ENCODE results near the gene DLK1.

The DLK1 gene

DNA sequence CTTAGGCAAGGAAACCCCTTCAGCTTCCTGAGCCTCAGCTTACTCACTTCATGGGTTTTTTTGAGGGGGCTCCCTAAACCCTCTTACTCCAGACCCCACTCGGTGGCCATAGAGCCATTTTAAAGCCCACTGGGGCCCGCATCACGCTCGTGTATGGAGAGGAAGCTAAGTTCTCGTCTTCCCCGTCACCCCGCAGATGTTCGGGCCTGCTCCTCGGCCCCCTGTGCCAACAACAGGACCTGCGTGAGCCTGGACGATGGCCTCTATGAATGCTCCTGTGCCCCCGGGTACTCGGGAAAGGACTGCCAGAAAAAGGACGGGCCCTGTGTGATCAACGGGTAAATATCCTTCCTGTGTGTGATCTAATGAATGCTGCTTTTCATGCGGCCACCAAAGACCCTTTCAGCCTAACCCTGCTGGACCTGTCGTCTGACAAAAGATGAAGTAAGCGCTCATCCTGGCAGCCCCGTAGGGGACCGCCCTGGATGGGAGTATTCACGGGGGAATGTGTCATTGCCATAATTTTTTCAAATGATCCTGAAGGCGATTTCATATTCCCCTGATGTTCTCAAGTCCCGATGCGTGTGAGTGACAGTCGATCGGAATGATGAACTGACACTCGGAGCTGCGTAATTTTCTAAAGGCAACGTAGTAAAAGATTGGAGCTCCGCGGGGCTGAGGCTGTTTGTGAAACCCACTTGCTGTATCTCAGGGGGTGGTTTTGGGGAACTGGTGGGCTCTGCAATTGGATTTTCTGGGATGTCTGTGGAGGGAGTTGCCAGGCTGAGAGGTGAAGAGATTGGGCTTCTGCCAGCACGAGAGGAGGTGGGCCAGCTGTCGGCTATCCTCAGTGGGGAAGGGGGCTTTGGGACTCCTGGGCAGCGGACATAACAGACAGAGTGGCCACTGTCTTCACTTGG is 5.4 kb downstream of the DLK1 start:
- DNase-seq (ENCODE audit: low read depth in 1 of 2, low spot score in 1 of 2): no peak

DNA sequence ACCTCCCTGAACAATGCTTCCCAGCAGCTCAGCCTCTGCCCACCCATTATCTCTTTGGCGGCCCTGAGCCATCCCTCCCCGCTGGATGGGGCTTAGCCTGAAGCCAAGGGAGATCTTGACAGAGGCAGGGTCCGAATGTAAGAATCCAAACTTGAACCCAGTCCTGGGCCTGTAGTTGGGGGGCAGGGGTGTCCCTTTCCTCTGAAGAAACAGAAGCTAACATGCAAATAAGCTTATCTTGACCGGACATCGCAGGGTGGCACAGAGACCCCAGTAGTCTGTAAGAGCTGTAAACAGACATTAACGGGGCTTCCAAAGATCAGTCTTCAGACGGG is 6.0 kb downstream of the DLK1 start:
- DNase-seq (ENCODE audit: low read depth in 1 of 2, low spot score in 1 of 2): no peak

DNA sequence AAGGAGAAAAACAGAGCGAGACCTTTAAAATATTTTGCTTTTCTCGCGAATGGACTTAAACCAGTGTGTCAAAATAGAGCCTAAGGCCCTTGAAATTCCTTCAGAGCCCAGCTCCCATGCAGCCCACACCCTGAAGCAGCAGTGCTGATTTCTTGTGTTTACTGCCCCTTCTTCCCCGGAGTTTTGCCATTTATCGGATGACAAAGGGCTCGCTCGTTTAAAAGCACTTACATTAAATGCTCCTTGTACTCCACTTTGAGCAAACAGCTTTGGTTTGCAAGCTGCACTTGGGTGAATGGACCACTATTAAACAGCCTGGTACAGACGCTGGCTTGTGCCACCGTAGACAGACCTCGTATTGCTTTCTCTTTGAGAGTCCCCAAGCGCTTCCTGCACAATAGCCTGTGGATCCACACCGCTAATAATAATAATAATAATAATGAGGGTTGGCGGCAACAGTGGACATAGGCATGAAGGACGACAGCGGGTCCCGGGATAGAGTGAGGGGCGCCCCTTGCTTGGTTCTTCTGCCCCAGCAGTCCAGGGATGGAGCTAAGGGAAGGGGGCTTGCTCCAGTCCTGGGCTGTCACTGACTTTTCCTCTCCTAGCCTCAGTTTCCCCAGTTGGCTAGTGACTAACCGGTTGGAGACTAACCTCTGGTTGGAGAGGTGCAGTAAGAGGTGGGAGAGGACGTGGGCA is 6.6 kb downstream of the DLK1 start:
- DNase-seq (ENCODE audit: low read depth in 1 of 2, low spot score in 1 of 2): no peak

DNA sequence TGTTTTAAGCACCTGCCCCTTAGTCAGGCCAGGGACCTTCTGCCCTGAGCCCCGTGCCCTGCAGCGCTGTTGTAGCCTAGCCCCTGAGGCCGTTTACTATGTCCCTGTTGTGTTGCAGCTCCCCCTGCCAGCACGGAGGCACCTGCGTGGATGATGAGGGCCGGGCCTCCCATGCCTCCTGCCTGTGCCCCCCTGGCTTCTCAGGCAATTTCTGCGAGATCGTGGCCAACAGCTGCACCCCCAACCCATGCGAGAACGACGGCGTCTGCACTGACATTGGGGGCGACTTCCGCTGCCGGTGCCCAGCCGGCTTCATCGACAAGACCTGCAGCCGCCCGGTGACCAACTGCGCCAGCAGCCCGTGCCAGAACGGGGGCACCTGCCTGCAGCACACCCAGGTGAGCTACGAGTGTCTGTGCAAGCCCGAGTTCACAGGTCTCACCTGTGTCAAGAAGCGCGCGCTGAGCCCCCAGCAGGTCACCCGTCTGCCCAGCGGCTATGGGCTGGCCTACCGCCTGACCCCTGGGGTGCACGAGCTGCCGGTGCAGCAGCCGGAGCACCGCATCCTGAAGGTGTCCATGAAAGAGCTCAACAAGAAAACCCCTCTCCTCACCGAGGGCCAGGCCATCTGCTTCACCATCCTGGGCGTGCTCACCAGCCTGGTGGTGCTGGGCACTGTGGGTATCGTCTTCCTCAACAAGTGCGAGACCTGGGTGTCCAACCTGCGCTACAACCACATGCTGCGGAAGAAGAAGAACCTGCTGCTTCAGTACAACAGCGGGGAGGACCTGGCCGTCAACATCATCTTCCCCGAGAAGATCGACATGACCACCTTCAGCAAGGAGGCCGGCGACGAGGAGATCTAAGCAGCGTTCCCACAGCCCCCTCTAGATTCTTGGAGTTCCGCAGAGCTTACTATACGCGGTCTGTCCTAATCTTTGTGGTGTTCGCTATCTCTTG is 7.6 kb downstream of the DLK1 start:
- no peak for DNase-seq (ENCODE audit: low read depth in 1 of 2, low spot score in 1 of 2)

DNA sequence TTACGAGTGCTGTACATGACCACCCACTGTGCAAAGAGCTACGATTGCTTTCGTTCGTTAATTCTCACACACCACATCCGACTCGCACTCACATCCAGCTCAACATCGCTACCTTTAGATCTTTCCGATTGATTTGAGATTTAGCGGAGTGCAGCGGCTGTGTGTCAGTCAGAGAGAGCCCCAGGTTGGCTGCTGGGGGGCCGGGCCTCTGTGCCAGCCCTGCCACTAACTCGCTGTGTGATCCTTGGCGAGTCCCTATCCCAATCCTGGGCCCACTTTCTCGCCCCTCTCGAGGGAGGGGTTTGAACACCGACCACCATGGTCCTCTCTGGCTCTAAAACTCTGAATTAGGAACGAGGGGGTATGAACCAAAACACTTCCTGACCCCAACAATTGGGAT is 8.6 kb downstream of the DLK1 start:
- DNase-seq (ENCODE audit: low read depth in 1 of 2, low spot score in 1 of 2): no peak

DNA sequence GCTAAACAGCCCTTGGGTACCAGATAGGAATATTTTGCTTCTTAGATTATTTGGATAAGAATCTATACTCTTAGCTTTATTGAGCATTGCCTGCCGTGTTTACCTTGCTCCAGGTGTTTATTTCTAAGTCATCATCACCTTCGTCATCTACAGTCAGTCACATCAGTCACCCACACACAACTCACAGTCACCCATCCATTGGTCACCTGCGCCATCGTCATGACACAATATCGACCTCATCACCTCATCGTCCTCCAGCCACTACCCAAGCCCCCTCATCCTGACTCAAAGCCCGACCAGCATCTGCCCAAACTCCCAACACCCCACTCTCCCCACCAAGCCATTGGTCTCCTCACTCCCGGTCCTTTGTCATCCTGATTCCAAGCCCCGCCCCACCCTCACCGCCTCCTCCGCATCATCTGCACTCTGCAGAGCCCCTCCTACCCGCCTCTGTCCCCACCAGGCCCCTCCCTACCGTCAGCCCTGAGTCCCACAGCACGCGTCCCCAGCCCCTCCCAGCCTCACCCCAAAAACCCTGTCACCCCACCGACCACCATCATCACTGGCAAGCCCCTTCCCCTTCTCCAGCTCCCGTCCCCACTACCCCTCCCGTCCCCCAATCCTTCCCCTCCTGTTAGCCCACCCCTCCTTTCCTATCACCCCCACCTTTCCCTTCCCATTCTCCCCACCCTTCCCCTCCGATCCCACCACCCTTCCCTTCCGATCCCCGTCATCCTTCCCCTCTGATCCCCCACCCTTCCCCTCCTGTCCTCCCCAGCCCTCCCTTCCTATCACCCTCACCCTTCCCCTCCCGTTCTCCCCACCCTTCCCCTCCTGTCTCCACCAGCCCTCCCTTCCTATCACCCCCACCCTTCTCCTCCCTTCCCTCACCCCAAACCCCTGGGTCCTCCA is 9.8 kb downstream of the DLK1 start:
- DNase-seq (ENCODE audit: low read depth in 1 of 2, low spot score in 1 of 2): no peak

DNA sequence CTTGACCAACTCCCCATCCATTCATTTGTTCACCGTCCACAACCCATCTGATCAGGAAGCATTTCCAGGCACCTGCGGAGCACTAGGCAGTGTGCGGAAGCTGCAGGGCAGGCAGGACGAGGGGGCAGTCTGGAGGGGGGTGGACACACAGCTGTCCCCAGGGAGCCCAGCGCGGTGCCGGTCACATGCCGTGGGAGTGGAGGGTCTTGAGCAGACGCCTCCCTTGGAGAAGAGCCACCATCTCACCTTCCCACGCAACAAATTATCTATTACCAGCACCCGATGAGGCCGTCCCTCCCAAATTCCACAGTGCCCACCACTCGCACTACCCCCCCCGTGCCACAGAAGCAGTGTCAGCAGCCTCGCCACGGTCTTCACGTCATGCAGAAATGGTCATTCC is 10.8 kb downstream of the DLK1 start:
- DNase-seq (ENCODE audit: low read depth in 1 of 2, low spot score in 1 of 2): no peak

DNA sequence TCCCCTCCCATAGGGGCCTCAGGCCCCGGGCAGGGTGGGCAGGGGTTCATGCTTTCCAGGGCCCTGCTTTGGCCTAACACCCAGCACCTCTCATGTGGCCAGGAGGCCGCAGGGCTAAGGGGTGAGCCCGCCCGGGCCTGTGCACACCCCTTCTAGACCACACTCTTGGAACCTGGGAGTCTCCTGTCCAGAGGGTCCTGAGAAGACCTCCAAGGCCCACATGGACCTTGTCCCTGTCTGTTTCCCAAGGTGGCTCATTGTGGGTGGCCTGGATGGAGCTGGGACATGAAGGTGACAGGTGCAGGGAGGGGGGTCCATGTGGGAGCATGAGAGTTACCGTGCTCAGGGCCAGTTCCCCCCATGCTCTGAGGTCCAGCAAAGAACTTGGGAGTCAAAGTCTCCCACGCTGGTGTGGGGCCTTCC is 11.6 kb downstream of the DLK1 start:
- no peak for DNase-seq (ENCODE audit: low read depth in 1 of 2, low spot score in 1 of 2)

DNA sequence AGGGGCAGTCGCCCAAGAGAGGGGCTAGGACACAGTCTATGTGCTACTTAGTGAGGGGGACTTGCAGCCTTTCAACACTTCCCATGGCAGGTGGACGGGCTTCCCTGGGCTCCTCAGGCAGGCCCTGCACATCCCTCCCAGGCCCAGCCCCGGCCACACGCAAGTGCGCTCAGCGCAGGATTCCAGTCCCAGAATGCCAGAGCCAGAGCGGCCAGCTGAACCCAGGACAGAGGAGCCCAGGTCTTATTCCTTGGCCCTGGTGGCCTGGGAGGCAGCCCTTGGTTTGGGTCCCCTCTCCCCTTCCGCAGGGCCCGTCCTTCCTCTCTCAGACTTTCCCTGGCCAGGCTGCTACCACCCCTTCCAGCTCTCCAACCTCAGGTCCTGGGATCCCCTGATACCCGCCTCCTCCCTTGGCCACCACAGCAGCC is 12.0 kb downstream of the DLK1 start:
- no peak for DNase-seq (ENCODE audit: low read depth in 1 of 2, low spot score in 1 of 2)

DNA sequence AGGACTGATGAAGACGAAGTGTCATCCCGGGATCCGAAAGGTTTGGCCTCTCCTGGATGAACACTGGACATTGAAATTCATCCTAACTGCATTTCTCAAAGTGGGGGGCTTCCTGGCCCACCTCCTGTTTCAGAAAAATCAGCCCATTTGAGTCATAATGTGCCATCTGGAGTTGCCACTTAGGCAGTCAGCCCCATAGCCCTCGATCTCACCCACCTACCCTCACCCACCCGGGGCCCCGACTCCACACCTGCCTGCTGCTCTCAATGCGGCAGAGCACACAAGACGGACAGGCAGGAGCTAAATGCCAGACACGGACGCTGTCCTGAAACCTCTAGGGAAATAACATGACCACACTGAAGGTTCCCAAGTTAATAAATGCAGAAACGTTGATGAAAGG is 12.6 kb downstream of the DLK1 start:
- DNase-seq (ENCODE audit: low read depth in 1 of 2, low spot score in 1 of 2): no peak

DNA sequence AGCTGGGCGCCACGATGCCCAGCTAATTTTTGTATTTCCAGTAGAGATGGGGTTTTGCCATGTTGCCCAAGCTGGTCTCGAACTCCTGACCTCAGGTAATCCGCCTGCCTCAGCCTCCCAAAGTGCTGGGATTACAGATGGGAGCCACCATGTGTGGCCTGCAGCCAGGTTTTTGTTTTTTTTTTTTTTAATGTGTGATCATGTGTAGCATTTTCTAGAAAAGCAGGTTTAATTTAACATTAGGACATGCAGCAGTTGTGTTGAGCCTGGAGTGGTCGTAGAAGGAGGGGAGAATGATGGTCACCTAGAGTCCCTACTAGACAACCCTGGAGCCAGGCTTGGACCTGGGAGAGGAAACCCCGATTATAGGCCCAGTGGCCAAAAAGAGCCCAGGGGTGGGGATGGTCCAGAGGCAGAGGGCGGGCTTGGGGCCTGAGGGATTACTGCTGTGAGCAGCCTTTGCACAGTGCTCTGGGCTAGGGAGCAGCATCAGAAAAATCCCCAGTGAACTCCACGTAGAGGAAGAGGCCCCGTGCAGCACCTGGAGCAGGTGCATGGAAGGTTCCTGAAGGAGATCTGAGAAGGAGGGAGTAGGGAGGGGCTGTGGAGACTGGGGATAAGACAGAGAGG is 13.6 kb downstream of the DLK1 start:
- no peak for DNase-seq (ENCODE audit: low read depth in 1 of 2, low spot score in 1 of 2)

DNA sequence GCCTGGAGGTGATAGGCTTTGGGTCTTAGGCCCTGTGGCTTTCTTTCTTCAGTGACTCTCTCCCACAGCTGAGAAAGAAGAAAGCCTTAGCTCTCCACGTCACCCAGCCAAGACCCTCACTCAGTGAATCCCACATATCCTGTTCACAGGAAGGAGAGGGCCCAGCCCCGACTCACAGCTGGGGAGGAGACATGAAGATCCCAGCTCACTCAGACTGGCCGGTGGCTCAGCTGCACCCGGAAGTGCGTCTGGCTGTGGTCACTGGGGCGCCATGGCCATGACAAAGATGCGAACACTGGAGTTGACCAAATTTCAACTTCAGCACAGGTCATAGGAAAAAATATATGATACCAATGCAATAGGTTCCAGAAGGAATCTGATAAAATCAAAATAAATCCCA is 14.2 kb downstream of the DLK1 start:
- no peak for DNase-seq (ENCODE audit: low read depth in 1 of 2, low spot score in 1 of 2)

DNA sequence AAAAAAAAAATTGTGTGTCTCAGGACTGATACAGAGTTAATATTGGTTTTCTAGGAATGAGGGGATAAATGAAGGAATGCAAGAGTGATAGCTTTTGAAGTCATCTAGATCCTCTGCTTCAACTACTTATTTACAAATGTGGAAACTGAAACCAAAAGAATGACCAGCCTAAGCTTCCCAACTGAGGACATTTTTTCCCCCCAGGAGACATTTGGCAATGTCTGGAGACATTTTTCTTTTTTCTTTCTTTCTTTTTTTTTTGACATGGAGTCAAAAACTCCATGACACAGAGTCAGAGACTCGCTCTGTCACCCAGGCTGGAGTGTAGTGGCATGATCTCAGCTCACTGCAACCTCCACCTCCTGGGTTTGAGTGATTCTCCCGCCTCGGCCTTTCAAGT is 15.3 kb downstream of the DLK1 start:
- DNase-seq (ENCODE audit: low read depth in 1 of 2, low spot score in 1 of 2): no peak

DNA sequence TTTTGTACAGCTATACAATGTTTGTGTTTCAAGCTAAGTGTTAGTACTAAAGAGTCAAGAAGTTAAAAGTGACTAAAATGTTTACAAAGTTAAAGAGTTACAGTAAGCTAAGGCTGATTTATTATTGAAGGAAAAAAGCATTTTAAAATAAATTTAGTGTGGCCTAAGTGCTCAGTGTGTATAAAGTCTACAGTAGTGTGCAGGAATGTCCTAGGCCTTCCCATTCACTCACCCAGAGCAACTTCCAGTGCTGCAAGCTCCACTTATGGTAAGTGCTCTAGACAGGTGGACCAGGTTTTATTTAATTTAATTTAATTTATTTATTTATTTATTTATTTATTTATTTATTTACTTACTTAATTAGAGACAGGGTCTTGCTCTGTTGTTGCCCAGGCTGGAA is 19.6 kb downstream of the DLK1 start:
- no peak for DNase-seq (ENCODE audit: low read depth in 1 of 2, low spot score in 1 of 2)

DNA sequence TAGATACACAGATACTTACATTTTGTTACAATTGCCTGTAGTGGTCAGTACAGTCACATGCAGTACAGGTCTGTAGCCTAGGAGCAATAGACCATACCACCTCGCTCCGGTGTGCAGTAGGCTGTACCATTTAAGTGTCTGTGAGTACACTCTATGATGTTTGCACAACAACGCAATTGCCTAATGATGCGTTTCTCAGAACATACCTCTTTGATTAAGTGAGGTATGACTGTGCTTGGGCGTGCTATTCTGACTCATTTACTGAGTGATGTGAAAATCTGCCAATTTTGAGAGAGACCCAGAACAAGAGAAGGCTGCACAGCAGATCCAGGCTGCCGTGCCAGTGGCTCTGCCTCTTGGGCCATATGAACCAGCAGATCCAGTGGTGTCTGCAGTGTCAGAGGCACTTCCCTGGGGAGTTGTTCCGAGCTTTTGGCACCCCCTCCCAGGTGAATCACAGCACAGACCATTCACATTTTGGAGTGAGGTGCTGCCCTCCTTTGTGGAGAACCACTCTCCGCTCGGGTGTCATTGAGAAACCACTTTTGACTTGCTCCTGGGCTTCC is 20.4 kb downstream of the DLK1 start:
- no peak for DNase-seq (ENCODE audit: low read depth in 1 of 2, low spot score in 1 of 2)

DNA sequence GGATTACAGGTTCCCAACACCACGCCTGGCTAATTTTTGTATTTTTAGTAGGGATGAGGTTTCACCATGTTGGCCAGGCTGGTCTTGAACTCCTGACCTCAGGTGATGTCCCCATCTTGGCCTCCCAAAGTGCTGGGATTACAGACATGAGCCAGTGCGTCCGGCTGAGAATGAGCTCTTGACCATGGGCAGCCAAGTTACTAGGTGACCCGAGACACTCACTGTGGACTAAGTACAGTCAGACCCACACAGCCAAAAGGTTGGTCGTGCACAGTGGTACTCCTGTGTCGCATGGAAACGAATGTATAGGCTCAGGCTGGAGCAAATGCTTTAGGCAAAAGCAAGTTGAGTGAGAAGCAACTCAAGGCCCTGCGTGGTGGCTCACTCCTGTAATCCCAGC is 21.0 kb downstream of the DLK1 start:
- no peak for DNase-seq (ENCODE audit: low read depth in 1 of 2, low spot score in 1 of 2)

DNA sequence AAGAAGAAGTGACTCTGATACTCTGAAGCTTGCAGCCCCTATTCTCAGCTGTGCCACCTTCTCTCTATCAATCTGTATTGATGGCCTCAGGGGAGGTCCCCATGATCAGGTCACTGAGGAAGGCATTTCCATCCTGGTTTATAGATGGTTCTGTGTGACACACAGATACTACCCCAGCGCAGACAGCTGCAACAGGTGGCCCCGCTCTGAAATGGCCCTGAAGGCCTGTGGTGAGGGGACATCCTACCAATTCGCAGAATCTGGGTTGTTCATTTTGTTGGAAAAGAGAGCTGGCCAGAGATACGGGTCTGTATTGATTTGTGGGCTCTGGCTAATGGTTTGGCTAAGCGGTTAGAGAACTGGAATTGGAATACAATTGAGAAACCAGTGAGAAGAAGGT is 21.7 kb downstream of the DLK1 start:
- DNase-seq (ENCODE audit: low read depth in 1 of 2, low spot score in 1 of 2): no peak

DNA sequence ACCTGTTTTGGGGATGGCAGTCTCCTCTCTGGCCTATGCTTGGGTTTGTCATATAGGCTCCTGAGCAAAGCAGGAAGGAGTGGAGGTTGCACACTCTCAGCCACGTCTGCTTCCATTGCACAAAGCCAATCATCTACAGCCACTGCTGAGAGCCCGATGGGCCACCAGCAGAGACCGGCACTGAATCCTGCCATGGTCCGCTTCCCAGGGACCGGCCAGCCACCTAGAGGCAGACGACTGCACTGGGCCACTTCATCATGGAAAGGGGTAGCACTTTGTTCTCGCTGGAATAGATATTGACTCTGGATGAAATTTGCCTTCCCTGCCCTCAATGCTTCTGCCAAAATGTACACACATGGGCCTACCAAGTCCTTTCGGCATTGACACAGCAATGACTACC is 22.3 kb downstream of the DLK1 start:
- no peak for DNase-seq (ENCODE audit: low read depth in 1 of 2, low spot score in 1 of 2)

DNA sequence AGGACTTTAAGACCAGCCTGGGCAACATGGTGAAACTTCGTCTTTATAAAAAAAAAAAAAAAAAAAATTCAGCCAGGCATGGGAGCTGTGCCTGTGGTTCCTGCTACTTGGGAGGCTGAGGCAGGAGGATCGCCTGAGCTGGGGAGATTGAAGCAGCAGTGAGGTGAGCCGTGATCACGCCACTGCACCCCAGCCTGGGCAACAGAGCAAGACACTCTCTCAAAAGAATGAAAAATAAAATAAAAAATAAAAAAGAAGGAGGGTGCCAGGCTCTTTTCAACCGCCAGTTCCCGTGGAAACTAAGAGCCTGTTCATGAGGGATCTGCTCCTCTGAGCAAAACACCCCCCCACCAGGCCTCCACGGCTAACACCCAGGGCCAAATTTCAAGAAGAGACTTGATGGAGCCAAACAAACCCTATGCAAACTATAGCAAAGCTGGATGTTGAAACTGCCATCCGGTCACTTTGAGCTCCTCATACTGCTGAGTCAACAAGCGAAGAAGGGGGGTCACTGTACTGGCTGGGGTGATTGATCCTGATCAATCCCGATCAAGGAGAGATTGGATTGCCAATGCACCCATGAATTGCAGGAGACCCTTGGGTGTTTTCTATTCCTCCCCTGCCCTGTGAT is 23.4 kb downstream of the DLK1 start:
- DNase-seq (ENCODE audit: low read depth in 1 of 2, low spot score in 1 of 2): no peak

Measured in activated T-helper 1 cell treated with anti-CD3 and anti-CD28 coated beads, Interleukin-2, amount 50 U/mL, for 16 hours (primary cell).